Vagina (tissue), 2 donors: ENCODE measurements around the gene ZNF862.

Experiments used
- CTCF ChIP-seq, 3 experiments: fragments of 450-650 bp in 2 of 3; fragments of 200-600 bp in 1 of 3; sonication (generic) in 1 of 3; IDR thresholded peaks; one replicate each; pipeline ENCODE4 v1.5.1; 2017 to 2019; ENCODE audit warnings: antibody characterized with exemption in 3 of 3, mild to moderate bottlenecking in 2 of 3, moderate library complexity in 2 of 3
- POLR2AphosphoS5 ChIP-seq, 2 donors: sonication (generic); formaldehyde crosslinking; IDR thresholded peaks; one replicate each; pipeline ENCODE4 v1.9.0; 2017; ENCODE audit warnings: antibody characterized with exemption in 2 of 2, mild to moderate bottlenecking in 2 of 2, low read depth in 1 of 2; ENCODE audit not compliant: insufficient read depth in 1 of 2

GRCh38 chr7:149820622-149821190 lies 17.5 kb upstream of the ZNF862 start:
- TF ChIP-seq POLR2AphosphoS5 (IDR thresholded peaks at IDR 0.05; ENCODE audit: insufficient read depth in 1 of 2, low read depth in 1 of 2), result no peak
- no peak for TF ChIP-seq CTCF (IDR thresholded peaks at IDR 0.05)
